Dermis microvascular lymphatic vessel endothelial cell (primary cell): ENCODE data around the gene SP6. TPM values are rescaled to one million over a fixed set of nuclear protein-coding genes. Genes with fewer than 3 reads are reported as not detected.

Experiments used
- DNase-seq, 2 donors: peaks; one replicate each; pipeline versions ENCODE4 v3.0.0 to v3.0.0-alpha.2; 2010; ENCODE audit warnings: low read depth in 2 of 2
- total RNA-seq: library from RNA; depleted of rRNA; stranded (reverse); fragments of >200 nt; gene quantifications from 2 replicates; pipeline ENCODE4 v1.2.1, GENCODE V29; 2014

Gene SP6
- total RNA-seq, 1 donor from 2014 or later = 1.8 TPM

GRCh38 chr17:47836601-47837000 lies 14.4 kb downstream of the SP6 start:
- DNase-seq = no peak

DNA sequence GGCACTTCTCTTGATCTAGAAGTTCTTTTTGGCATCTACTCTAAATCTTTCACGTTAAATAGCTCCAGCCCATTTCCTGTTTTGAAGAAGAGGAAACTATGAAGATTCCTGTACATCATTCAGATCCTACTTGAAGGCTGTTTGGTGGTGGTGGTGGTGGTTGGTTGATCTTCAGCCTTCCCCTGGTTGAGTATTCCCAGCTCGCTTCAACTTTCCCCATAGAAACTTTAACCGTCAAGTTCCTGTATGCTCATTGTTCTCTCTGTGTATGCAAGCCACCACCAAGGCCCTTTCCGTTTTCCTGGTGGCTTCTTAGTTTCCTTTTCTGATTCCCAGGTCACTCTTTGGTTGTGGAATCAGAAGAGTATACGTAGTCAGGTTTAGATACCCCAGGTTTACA lies 16.2 kb downstream of the SP6 start:
- peak in 1 of 2 donors; percentile 33 for DNase-seq

DNA sequence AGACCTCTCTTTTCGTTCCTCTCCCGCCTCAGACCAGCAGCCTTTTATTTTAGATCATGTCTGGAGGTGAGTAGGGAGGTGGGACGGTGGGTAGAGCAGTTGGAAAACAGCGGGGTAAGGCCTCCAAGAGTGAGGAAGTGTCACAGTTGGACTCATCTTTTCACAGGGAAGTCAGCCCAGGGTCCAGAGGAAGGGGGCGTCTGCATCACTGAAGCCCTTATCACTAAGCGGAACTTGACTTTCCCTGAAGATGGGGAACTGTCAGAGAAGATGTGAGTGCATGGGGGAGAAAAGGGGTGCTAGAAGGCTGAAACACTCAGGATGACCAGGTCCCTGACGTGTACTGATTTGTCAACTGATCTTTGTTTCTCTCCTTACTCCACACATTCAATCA lies 19.0 kb downstream of the SP6 start:
- no peak for DNase-seq

DNA sequence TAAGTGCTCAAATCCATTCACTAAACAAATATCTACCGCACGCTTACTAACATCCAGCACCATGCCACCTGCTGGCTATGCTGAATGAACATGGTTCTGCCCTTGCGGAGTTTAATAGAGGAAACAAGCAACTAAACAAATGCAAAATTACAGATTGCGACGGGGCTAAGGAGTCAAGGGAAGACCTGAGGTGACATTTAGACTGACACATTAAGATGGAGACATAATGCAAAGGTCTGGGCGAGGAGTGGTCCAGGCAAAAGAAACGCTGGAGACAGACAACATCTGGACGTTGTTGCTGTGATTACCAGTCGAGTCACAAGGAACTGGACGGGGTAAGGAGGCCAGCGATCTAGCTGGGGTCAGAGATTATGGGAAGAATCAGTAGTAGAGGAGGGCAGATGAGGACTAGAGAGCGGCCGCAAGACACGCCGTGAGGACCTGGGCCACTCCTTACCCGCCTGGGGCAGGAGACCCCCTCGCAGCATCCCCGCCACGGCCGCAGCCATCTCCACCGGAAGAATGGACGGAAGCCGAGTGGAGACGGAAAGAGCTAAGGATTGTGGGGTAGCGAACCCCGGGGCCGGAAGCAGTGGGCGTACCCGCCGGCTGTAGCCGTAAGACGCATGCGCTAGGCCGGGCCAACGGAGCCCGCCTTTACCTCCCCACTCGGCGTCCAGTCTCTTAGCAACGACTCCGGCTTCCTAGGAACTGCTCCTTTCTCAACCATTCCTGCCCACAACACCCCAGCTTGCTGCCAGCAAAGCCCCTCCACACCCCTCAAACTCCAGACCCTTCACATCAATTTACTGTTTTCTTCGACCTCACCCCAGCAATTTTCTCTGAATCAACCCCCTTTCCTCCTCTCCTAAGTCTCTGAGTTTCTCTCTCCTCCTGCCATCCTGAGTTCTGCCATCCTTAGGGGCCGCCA lies 19.7 kb downstream of the SP6 start, which contains the start of the genes LRRC46 and MRPL10:
TSS of gene LRRC46 (plus strand) at position 668 of the 931 bp plus-strand sequence. CDS start 320 bp downstream, outside the sequence.
TSS of gene MRPL10 (minus strand) at position 539 of the 931 bp plus-strand sequence. CDS start at position 509, 30 bp downstream.
- DNase-seq = peak; percentile 82 to 91

- no peak for DNase-seq
Observed at GRCh38 chr17:47830396-47831002, 20.5 kb downstream of the SP6 start.

- DNase-seq = no peak
Observed at GRCh38 chr17:47829870-47830269, 21.1 kb downstream of the SP6 start.

DNA sequence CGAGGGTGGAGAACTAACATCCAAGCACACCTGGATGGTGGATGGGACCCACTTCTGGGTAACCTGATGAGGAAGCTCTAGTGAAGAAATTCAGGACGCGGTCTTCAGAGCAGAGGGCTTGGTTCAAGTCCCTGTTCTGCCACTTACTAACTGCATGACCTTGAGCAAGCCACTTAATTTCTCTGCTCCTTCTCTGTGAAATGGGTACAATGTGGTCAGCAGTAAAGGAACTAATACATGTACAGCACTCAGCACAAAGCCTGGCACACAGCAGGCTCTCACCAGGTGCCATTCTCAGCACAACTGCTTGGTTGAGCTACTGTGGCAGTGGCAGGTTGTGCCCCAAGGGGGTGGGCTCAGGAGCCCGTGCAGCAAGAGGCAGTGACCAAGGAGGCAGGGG lies 27.4 kb downstream of the SP6 start:
- no peak for DNase-seq

- DNase-seq = no peak
Observed at GRCh38 chr17:47822785-47823184, 28.2 kb downstream of the SP6 start.

GRCh38 chr17:47821424-47822391 lies 29.3 kb downstream of the SP6 start, which contains the start of gene OSBPL7:
Gene OSBPL7, minus strand, starts transcription at chr17:47821794. Its CDS starts 1,516 bp downstream, at chr17:47820278.
- peak; percentile 65 to 93 for DNase-seq

GRCh38 chr17:47821031-47821423 lies 29.9 kb downstream of the SP6 start:
- no peak for DNase-seq

DNA sequence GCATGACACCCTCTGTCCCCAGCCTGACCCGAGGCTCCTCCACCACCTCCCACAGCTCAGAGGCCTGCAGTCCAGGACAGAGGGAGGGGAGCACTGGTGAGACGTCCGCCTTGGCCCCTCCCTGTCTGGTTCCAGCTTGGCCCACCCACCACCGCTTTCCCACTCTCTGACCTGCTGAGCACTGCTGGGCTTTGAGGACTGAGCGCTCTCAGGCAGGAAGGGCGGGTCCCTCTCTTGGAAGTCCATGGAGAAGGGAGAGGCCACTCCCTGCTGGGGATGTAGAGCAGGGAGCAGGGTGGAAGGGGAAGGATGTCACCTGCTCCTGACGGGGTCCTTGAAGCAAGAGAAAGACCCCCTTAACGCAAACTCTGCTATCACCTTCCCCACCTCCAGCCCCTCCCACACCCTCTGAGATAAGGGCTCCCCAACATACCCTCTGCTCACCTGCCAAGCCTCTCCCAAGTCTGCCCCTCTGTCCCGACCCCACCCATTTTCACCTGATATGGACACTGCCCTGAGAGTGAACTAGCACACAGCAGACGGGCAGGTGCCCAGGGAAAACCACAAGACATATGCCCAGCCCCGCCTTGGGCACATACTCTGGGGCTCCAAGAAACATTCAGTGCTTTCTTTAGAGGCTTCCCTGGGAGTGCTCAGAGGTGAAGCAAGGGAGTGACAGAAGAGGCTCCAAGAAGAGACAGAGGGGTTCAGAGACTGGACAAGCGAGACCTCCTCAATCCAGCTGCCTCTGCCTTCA lies 30.8 kb downstream of the SP6 start:
- no peak for DNase-seq

DNA sequence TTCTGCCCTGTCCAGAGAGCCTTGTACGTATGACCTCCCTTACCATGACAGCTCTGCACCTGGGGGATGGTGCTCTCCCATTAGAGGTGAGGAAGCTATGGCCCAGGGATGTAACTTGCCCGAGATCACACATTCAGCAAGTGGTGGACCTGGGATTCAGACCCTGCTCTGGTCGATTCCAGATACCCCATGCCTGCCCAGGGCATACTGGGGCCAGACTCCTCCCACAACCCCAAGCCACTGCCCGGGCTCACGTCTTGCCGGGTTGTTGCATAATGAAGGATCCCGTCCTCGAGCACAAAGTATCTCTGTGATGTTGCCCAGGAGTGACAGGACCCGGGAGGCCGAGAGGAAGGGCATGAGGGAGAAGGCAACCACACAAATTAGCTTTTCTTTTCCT lies 31.5 kb downstream of the SP6 start:
- no peak for DNase-seq

- no peak for DNase-seq
Observed at GRCh38 chr17:47818002-47818695, 32.8 kb downstream of the SP6 start.

- no peak for DNase-seq
Observed at GRCh38 chr17:47816947-47817346, 34.0 kb downstream of the SP6 start.

DNA sequence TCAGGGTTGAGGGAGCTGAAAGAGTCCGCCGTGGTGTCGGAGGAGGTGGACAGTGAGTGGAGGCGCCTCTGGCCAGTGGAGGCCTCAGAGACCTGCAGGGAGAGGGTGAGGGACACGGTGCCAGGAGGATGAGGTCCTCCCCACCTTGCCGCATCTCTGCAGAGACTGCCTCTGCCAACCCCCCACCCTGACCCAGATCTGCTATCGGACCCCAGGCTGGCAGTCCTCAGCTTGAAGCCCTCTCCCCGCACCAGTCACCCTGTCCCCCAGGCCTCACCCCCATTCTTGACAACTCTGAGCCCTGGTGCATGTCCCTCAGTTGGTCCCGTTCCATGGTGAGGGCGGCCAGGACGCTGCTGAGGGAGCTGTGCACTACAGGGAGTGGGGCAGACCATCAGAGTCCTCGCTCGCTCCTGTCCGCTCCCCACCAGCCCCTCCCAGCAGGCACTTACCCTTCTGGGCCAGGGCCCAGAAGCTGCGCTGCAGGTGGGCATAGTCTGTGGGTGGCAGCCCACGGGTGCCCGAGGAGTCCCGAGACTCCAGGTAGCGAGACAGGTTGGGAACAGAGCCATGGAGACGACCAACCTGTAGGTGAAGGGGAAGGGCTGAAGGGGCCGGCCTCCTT lies 34.7 kb downstream of the SP6 start:
- DNase-seq = no peak

DNA sequence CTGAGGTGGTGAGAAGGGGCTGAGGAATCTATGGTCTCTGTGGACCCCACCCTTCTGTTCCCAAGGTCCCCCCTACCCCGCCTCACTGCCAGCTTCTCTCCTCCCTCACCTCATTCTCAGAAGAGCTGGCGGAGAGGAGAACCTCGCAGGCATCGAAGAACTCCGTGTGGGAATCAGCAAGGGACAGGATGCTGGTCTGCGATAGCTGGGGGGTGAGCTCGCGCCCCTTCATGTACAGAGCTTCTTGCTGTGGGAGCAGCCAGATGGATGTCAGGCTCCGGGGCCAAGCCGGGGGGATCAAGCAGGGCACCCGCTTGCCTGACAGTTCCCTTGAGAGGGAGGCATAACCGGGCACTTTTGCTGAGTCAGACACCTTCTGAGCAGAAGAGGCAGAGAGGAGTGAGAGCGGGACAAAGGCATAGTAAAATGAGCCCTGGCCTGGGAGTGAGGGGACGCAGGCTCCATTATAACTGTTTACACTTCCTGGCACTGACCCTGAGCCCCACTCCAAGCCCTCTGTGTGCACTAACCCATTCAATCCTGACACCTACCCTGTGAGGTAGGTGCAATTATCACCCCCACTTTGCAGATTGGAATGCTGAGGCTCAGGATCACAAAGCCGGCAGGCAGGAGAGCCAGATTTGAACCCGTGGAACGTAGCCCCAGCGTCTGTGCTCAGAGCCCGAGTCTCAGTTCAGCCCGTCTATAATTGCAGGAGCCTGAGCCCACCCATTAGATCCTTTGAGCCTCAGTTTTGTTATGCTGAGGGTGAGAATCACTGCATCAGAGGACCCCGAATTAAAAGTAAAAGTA lies 35.7 kb downstream of the SP6 start:
- no peak for DNase-seq

DNA sequence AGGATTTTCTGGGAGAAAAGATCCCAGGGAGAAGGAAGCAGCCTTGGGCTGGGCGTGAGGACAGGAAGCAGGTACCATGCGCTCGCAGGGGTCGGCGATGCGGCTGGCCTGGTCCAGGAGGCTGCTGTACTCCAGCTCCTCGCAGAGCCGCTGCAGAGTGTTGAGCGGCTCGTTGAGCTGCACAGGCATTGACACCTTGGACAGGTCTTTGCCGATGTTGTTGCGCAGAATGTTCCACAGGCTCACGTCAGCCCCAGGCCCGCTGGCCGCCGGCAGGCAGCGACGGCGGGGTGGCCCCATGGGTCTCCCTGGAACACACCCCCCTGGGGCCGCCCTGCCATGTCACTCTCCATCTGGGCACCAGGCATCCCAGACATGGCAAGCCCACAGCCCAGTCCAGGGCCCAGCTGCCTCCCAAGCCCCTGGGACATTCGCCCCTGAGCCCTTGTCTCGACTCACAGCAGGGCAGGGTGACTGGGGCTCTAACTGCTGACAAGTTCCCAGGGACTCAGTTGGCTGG lies 37.4 kb downstream of the SP6 start:
- no peak for DNase-seq

DNA sequence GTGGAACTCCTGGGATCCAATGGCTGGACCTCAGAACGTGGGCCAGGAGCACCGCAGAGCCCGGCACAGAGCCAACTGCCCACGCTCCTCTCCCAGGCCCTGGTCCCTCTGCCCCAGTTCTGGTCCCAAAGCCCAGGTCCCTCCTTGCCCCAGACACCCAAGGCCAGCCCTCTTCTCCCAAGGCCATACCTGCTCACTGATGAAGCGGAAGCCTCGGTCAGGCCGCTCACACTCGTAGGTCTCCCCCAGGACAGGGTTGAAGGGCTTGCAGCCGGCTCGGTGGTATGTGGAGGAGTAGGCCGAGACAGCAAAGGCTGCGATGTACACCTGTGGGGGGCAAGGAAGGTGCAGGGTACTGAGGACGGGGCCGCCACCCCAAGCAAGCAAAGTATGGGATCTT lies 37.9 kb downstream of the SP6 start:
- DNase-seq = no peak
